ENCODE results near the gene CSHL1.

CSHL1 gene

DNA sequence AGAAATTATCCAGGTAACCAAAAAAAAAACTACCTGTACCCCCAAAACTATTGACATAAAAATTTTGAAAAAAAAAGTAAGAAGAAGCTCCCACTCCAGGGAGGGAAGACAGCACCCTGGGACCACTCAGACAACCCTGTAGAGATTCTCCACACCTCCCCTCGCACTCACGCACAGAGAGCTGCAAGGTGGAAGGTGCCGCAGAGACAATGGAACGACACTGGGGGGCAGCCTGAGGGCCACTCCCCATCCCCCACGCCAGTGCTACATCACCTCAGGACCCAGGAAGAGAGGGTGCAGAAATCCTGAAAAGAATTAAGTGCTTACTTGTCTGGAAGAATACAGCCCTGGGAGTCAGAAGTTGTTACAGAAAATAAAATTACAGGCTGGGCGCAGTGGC, 26.3 kb upstream of the CSHL1 start:
- no peak overlapping the region for H3K9ac ChIP-seq (ENCODE audit: insufficient read length)
- TF ChIP-seq FOXP2 (optimal IDR thresholded peaks at IDR 0.05; ENCODE audit: control extremely low read depth, extremely low read length, insufficient read depth) (no peak), EZH2 (IDR thresholded peaks at IDR 0.05) (no peak), POLR2AphosphoS5 (IDR thresholded peaks at IDR 0.05; ENCODE audit: borderline replicate concordance, low read depth, low read length) (no peak)
- DNase-seq (ENCODE audit: low read depth, low spot score): no peak
- H3K9me3 ChIP-seq (ENCODE audit: low read depth, low read length): no peaks in the 10 kb centered on the region
- no peak overlapping the region for H3K4me3 ChIP-seq
- H3K36me3 ChIP-seq (ENCODE audit: insufficient read depth, low read length): no peaks in the 10 kb centered on the region
- no peak overlapping the region for H3K27ac ChIP-seq

DNA sequence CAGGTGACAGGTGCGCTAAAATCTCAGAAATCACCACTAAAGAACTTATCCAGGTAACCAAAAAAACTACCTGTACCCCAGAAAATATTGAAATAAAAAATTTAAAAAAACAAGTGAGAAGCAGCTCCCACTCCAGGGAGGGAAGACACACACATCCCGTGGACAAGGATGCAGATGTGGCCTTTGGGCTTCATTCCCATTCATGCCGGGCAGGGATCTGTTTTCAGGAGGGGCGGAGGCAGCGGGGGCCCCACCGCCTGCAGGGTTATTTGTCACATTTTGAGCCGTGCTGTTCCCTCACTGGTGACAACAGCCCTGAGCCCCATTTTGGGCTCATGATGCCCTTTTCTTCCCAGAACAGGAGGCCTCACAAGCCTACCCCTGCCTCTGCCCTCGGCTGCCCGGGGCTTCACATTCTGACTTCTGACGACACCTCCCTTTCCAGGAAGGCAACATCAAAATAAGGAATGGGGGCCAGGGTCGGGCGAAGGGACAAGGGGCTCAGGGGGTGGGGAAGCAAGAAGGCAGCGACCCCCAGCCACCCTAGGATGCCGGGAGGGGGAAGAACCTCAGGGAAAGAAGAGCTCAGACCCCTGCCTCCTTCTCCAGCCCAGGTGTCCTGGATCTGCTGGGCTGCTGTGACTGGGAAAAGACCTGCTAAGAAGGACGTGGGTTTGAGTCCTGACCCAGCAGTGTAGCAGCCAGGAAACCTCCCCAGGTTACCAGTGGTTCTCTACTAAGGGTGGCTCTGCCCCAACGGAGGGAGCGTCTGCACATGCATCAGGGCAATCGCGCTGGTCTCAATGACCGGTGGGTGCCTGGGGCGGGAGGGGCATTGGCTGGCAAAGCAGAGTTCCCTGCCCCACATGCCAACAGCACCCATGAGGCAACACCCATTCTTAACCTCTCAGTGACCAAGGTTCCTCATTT, 23.4 kb upstream of the CSHL1 start:
- TF ChIP-seq POLR2AphosphoS5 (IDR thresholded peaks at IDR 0.05; ENCODE audit: borderline replicate concordance, low read depth, low read length): no peak
- TF ChIP-seq FOXP2 (optimal IDR thresholded peaks at IDR 0.05; ENCODE audit: control extremely low read depth, extremely low read length, insufficient read depth): no peak
- TF ChIP-seq EZH2 (IDR thresholded peaks at IDR 0.05): no peak
- Histone ChIP-seq H3K9ac (ENCODE audit: insufficient read length) (no peak overlapping the region), H3K4me3 (no peak overlapping the region), H3K27ac (no peak overlapping the region), H3K36me3 (ENCODE audit: insufficient read depth, low read length) (no peaks in the 10 kb centered on the region), H3K9me3 (ENCODE audit: low read depth, low read length) (no peaks in the 10 kb centered on the region)
- no peak for DNase-seq (ENCODE audit: low read depth, low spot score)

DNA sequence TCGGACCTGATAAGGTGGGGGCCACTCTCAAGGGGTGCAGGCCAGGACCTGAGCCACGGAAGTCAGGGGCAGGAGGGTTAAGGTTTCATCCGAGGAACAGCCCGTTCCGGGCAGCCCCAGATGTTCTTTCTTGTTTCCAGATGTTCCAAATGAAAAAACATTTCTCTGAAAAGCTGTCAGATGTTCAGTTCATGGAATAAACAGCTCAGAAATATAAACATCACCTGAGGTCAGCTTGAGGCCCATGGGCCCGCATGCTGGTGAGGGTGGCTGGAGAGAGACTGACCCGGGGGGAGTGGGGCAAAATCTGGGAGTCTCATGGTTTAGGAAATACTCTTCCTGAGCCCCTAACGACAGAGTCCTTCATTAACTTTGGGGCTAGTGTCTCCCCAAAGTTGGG, 22.5 kb upstream of the CSHL1 start:
- no peak overlapping the region for H3K9ac ChIP-seq (ENCODE audit: insufficient read length)
- no peaks in the 10 kb centered on the region for H3K36me3 ChIP-seq (ENCODE audit: insufficient read depth, low read length)
- TF ChIP-seq POLR2AphosphoS5 (IDR thresholded peaks at IDR 0.05; ENCODE audit: borderline replicate concordance, low read depth, low read length) (no peak), EZH2 (IDR thresholded peaks at IDR 0.05) (no peak), FOXP2 (optimal IDR thresholded peaks at IDR 0.05; ENCODE audit: control extremely low read depth, extremely low read length, insufficient read depth) (no peak)
- no peak overlapping the region for H3K4me3 ChIP-seq
- H3K27ac ChIP-seq: no peak overlapping the region
- H3K9me3 ChIP-seq (ENCODE audit: low read depth, low read length): no peaks in the 10 kb centered on the region
- DNase-seq (ENCODE audit: low read depth, low spot score): no peak

DNA sequence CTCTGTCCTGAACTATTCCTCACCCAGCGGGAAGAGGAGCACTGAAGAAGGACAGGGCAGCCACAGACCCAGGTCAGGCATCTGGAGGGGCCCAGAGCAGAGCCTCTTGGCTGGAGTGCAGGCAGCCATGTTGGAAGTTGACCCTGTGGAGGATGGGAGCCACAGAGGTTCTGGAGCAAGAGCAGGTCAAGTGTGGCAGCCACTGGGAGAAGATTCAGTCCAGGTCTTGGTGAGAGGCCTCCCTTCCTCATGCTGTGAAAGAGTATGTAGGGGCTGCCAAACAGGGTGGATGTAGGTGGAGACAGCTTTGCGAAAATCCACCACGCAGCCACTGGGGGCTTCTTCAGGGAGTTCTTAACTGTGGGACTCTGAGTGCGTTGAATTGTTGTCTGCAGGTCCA, 21.7 kb upstream of the CSHL1 start:
- Histone ChIP-seq H3K9me3 (ENCODE audit: low read depth, low read length) (no peaks in the 10 kb centered on the region), H3K9ac (ENCODE audit: insufficient read length) (no peak overlapping the region), H3K27ac (no peak overlapping the region), H3K36me3 (ENCODE audit: insufficient read depth, low read length) (no peaks in the 10 kb centered on the region), H3K4me3 (no peak overlapping the region)
- TF ChIP-seq POLR2AphosphoS5 (IDR thresholded peaks at IDR 0.05; ENCODE audit: borderline replicate concordance, low read depth, low read length) (no peak), EZH2 (IDR thresholded peaks at IDR 0.05) (no peak), FOXP2 (optimal IDR thresholded peaks at IDR 0.05; ENCODE audit: control extremely low read depth, extremely low read length, insufficient read depth) (no peak)
- DNase-seq (ENCODE audit: low read depth, low spot score): no peak

DNA sequence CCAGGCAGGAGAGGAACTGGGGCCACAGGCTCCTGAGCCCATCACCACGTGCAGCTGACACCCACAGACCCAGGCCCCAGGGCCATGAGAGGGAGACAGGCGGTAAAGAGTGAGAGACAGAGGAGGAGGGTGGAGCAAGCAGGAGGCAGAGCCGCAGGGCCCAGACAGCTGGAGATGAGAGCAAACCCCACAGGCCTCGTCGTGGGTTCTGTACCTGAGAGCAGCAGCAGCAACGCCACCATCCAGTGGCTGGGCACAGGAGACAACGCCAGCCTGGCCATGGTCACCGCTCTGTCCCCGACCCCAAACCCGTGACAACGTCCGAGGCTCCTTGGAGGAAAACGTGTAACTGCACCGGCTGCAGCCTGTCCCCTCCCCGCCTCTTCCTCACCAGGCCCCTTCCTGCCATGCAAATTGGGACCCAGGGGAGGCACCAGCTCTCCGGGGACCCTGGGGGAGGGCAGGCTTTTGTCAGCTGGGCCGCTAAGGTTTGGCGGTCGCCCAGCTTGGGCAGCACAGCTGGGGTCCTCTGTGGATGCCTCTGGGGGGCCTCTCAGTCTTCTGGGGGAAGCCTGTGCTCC, 21.0 kb upstream of the CSHL1 start, which contains the start of gene CD79B:
TSS of gene CD79B (minus strand) at position 351 of the 581 bp plus-strand sequence. CDS start at position 281, 70 bp downstream.
- Histone ChIP-seq H3K27ac (no peak within 1 kb of the TSS), H3K9ac (ENCODE audit: insufficient read length) (no peak within 1 kb of the TSS), H3K4me3 (no peak within 1 kb of the TSS), H3K9me3 (ENCODE audit: low read depth, low read length) (no peaks in the 10 kb centered on the region), H3K36me3 (ENCODE audit: insufficient read depth, low read length) (no peaks in the 10 kb centered on the region)
- DNase-seq (ENCODE audit: low read depth, low spot score): no peak
- no peak for TF ChIP-seq EZH2 (IDR thresholded peaks at IDR 0.05)
- TF ChIP-seq FOXP2 (optimal IDR thresholded peaks at IDR 0.05; ENCODE audit: control extremely low read depth, extremely low read length, insufficient read depth): no peak
- no peak for TF ChIP-seq POLR2AphosphoS5 (IDR thresholded peaks at IDR 0.05; ENCODE audit: borderline replicate concordance, low read depth, low read length)

DNA sequence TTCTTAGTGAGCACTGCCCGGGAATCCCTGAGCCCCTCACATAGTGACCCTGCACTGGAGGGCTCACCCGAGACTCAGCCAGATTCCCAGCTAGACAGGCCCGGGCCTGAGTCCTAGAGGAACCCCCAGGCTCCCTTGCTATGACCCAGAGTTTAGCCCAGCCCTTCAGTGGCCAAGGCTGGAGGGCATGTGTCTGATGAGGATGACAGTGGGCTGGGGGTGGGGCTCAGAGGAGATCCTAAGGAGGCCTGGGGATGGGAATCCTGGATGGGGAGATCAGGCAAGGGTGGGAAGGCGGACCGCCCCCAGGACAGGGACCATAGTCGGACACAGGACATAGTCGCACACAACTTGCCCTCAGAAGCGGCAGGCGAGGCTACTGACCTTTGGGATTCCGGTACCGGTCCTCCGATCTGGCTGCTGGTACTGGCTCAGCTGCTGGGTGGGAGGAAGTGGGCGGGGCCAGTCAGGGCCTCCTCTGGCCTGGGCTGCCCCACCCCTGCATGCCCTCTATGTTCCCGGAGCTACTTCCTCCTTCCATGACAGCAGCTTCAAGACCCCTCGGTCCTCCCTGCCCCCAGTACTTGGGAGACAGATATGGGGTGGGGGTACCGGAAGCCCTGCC, 20.0 kb upstream of the CSHL1 start:
- TF ChIP-seq EZH2 (IDR thresholded peaks at IDR 0.05): no peak
- TF ChIP-seq POLR2AphosphoS5 (IDR thresholded peaks at IDR 0.05; ENCODE audit: borderline replicate concordance, low read depth, low read length): no peak
- TF ChIP-seq FOXP2 (optimal IDR thresholded peaks at IDR 0.05; ENCODE audit: control extremely low read depth, extremely low read length, insufficient read depth): no peak
- no peak for DNase-seq (ENCODE audit: low read depth, low spot score)
- Histone ChIP-seq H3K9ac (ENCODE audit: insufficient read length) (no peak overlapping the region), H3K27ac (no peak overlapping the region), H3K4me3 (no peak overlapping the region), H3K36me3 (ENCODE audit: insufficient read depth, low read length) (no peaks in the 10 kb centered on the region), H3K9me3 (ENCODE audit: low read depth, low read length) (no peaks in the 10 kb centered on the region)

DNA sequence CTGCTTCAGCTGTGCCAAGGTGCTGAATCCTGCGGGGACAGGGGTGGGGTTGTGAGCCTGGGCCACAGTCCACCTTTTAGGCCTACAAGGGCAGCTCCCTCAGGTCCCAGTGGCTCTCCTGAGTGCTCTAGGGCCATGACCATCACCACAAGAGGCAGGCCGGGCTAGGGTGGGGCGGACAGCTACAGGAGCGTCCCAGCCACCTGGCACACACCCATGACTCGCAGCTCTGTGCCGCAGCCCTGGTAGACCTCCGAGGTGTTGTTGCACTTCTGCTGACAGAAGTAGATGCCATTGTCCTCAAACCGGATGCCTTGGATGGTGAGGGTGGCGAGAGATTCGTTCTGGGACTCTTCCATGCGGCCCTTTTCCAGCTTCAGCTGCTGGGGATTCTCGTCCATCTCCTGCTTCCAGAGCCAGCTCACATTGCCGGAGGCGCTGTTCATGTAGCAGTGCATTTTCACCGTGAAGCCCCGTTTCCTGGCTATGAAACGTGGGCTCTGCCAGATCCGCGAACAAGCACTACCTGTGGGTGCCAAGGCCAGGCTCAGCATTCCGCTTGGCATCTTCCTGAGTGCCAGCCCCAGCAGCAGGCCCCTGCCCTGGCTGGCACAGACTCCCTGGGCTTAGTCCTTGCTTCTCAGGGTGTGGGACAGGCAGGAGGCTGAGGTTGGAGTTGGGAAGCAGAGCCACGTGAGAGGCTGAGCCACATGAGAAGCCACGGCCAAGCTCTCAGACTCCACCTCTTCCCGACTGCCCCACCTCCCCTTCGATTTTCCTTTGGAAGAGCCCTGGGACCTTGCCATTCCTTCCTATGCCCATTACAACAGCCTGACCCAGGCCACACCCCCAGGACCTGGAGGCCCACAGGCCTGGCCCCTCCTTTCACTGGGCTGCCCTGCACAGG, 19.1 kb upstream of the CSHL1 start:
- Histone ChIP-seq H3K27ac (no peak overlapping the region), H3K4me3 (no peak overlapping the region), H3K36me3 (ENCODE audit: insufficient read depth, low read length) (no peaks in the 10 kb centered on the region), H3K9ac (ENCODE audit: insufficient read length) (no peak overlapping the region), H3K9me3 (ENCODE audit: low read depth, low read length) (no peaks in the 10 kb centered on the region)
- TF ChIP-seq EZH2 (IDR thresholded peaks at IDR 0.05): no peak
- TF ChIP-seq FOXP2 (optimal IDR thresholded peaks at IDR 0.05; ENCODE audit: control extremely low read depth, extremely low read length, insufficient read depth): no peak
- TF ChIP-seq POLR2AphosphoS5 (IDR thresholded peaks at IDR 0.05; ENCODE audit: borderline replicate concordance, low read depth, low read length): no peak
- no peak for DNase-seq (ENCODE audit: low read depth, low spot score)

All from SK-N-MC (cell line).